H1 (cell line): Measurements from ENCODE around the gene PRPF6. TPM values are rescaled to one million over a fixed set of nuclear protein-coding genes. Genes with fewer than 3 reads are reported as not detected.

Experiments used
- CTCF ChIA-PET: fragments of 300-600 bp; sonication (Branson Sonifier 250); formaldehyde crosslinking; loops from one replicate; lab custom pipeline; 2021; ENCODE audit not compliant: partially characterized antibody; lab: Charles Lee
- POLR2A ChIA-PET: fragments of 300-600 bp; sonication (Branson Sonifier 250); formaldehyde crosslinking; loops from one replicate; lab custom pipeline; 2021; ENCODE audit warnings: inconsistent platforms; ENCODE audit not compliant: partially characterized antibody; lab: Charles Lee
- DNase-seq, 2 experiments: peaks; one replicate each; pipeline versions ENCODE4 v3.0.0 to v3.0.0-alpha.2; 2010 to 2022; ENCODE audit warnings: low spot score in 2 of 2, low read depth in 1 of 2, mixed read lengths in 1 of 2
- FAIRE-seq: peaks from 2 replicates; lab custom pipeline; 2011; peaks lifted over from hg19 to GRCh38; lab: Jason Lieb, UNC
- H2AFZ ChIP-seq: 2 replicates; pipeline ENCODE4 v1.8.1; 2012; ENCODE audit warnings: low read length, inconsistent platforms
- H2AK5ac ChIP-seq: 2 replicates; pipeline ENCODE4 v1.6.1; 2013; ENCODE audit warnings: low read depth, low read length
- H2BK120ac ChIP-seq: replicated peaks from 2 replicates; pipeline ENCODE3; 2013; ENCODE audit warnings: low read depth, low read length, inconsistent platforms
- H2BK12ac ChIP-seq: 2 replicates; pipeline ENCODE4 v1.6.1; 2013; ENCODE audit warnings: low read depth, low read length
- H2BK15ac ChIP-seq: 2 replicates; pipeline ENCODE4 v1.6.1; 2013; ENCODE audit warnings: low read length
- H2BK20ac ChIP-seq: 2 replicates; pipeline ENCODE4 v1.6.1; 2013; ENCODE audit warnings: low read length
- H2BK5ac ChIP-seq: 2 replicates; pipeline ENCODE4 v1.6.1; 2013; ENCODE audit warnings: low read depth, low read length
- H3K14ac ChIP-seq: 2 replicates; pipeline ENCODE4 v1.6.1; 2013; ENCODE audit warnings: inconsistent platforms; ENCODE audit not compliant: insufficient read length
- H3K18ac ChIP-seq: 2 replicates; pipeline ENCODE4 v1.6.1; 2013; ENCODE audit warnings: low read length; ENCODE audit errors: extremely low read depth
- H3K23ac ChIP-seq: 2 replicates; pipeline ENCODE4 v1.6.1; 2013; ENCODE audit warnings: inconsistent platforms; ENCODE audit not compliant: insufficient read length
- H3K23me2 ChIP-seq: 2 replicates; pipeline ENCODE4 v1.6.1; 2013; ENCODE audit warnings: low read depth, low read length
- H3K27ac ChIP-seq: 2 replicates; pipeline ENCODE4 v1.6.1; 2011; ENCODE audit warnings: low read depth, low read length, inconsistent platforms
- H3K27me3 ChIP-seq, 4 experiments: replicated peaks in 1 of 4; 1 replicate in 1 of 4; 2 replicates in 3 of 4; pipeline versions ENCODE4 v1.6.1 to v1.8.1; 2011 to 2013; ENCODE audit warnings: low read length in 3 of 4, mild to moderate bottlenecking in 3 of 4, inconsistent platforms in 2 of 4, mixed read lengths in 2 of 4, moderate library complexity in 1 of 4; ENCODE audit not compliant: control insufficient read depth in 3 of 4, insufficient read depth in 3 of 4; ENCODE audit errors: extremely low read depth in 1 of 4
- H3K36me3 ChIP-seq, 4 experiments: 2 replicates each; pipeline versions ENCODE4 v1.6.1 to v1.8.1; 2011 to 2013; ENCODE audit warnings: mild to moderate bottlenecking in 4 of 4, low read length in 3 of 4, moderate library complexity in 2 of 4, control low read depth in 1 of 4, inconsistent platforms in 1 of 4; ENCODE audit not compliant: insufficient read depth in 4 of 4, control insufficient read depth in 2 of 4
- H3K4ac ChIP-seq: replicated peaks from 2 replicates; pipeline ENCODE3; 2013; ENCODE audit warnings: low read length, low read depth, mixed read lengths, inconsistent platforms; ENCODE audit not compliant: insufficient read length
- H3K4me1 ChIP-seq, 4 experiments: replicated peaks in 1 of 4; 1 replicate in 1 of 4; 2 replicates in 3 of 4; pipeline versions ENCODE4 v1.6.1 to v1.8.1; 2011 to 2013; ENCODE audit warnings: low read length in 3 of 4, inconsistent platforms in 2 of 4, mixed read lengths in 1 of 4; ENCODE audit not compliant: insufficient read depth in 4 of 4, control insufficient read depth in 3 of 4
- H3K4me2 ChIP-seq, 2 experiments: 2 replicates each; pipeline versions ENCODE4 v1.6.1 to v1.8.1; 2011 to 2013; ENCODE audit warnings: low read depth in 2 of 2, low read length in 2 of 2, control low read depth in 1 of 2, inconsistent platforms in 1 of 2, mild to moderate bottlenecking in 1 of 2; ENCODE audit not compliant: insufficient read depth in 1 of 2
- H3K4me3 ChIP-seq, 4 experiments: fragments of 200-600, 300-600 bp in 1 of 4; sonication (generic), shearing (Covaris generic), sonication (Bioruptor Twin) in 1 of 4; 2 replicates each; pipeline versions ENCODE4 v1.5.1 to v1.8.1; 2011 to 2016; ENCODE audit warnings: low read length in 4 of 4, low read depth in 3 of 4, control low read depth in 2 of 4, inconsistent platforms in 2 of 4, mild to moderate bottlenecking in 2 of 4, mixed read lengths in 1 of 4, moderate library complexity in 1 of 4; ENCODE audit not compliant: insufficient read depth in 2 of 4; ENCODE audit errors: extremely low read depth in 1 of 4
- H3K56ac ChIP-seq: replicated peaks from 2 replicates; pipeline ENCODE3; 2013; ENCODE audit warnings: low read depth, mild to moderate bottlenecking, mixed read lengths, low read length, inconsistent platforms; ENCODE audit not compliant: insufficient read length
- H3K79me1 ChIP-seq: 2 replicates; pipeline ENCODE4 v1.6.1; 2013; ENCODE audit warnings: low read depth, low read length, control low read depth
- H3K79me2 ChIP-seq, 2 experiments: 2 replicates each; pipeline versions ENCODE4 v1.6.1 to v1.8.1; 2012 to 2013; ENCODE audit warnings: low read length in 2 of 2, mild to moderate bottlenecking in 2 of 2, inconsistent platforms in 1 of 2; ENCODE audit not compliant: insufficient read depth in 2 of 2, control insufficient read depth in 1 of 2
- H3K9ac ChIP-seq, 4 experiments: replicated peaks in 1 of 4; 1 replicate in 1 of 4; 2 replicates in 3 of 4; pipeline versions ENCODE4 v1.6.1 to v1.8.1; 2011 to 2013; ENCODE audit warnings: low read depth in 3 of 4, low read length in 3 of 4, control low read depth in 2 of 4, mild to moderate bottlenecking in 2 of 4, moderate library complexity in 2 of 4, inconsistent platforms in 1 of 4; ENCODE audit errors: extremely low read depth in 1 of 4
- H3K9me3 ChIP-seq, 2 experiments: 2 replicates each; pipeline versions ENCODE4 v1.6.1 to v1.8.1; 2012 to 2013; ENCODE audit warnings: mild to moderate bottlenecking in 2 of 2, moderate library complexity in 2 of 2, control low read depth in 1 of 2, inconsistent platforms in 1 of 2, low read depth in 1 of 2, low read length in 1 of 2, mixed read lengths in 1 of 2; ENCODE audit not compliant: insufficient read depth in 2 of 2
- H4K20me1 ChIP-seq, 2 experiments: replicated peaks in 1 of 2; 2 replicates each; pipeline versions ENCODE3 to v1.8.1; 2011 to 2013; ENCODE audit warnings: inconsistent platforms in 2 of 2, low read length in 2 of 2, mild to moderate bottlenecking in 1 of 2; ENCODE audit not compliant: insufficient read depth in 2 of 2, control insufficient read depth in 1 of 2
- H4K5ac ChIP-seq: 2 replicates; pipeline ENCODE4 v1.6.1; 2013; ENCODE audit warnings: low read length, low read depth, mixed read lengths, inconsistent platforms; ENCODE audit not compliant: insufficient read length
- H4K8ac ChIP-seq: 2 replicates; pipeline ENCODE4 v1.8.0; 2013; ENCODE audit warnings: mild to moderate bottlenecking, moderate library complexity, low read length, inconsistent platforms; ENCODE audit not compliant: insufficient read depth; ENCODE audit errors: extremely low read depth
- H4K91ac ChIP-seq: replicated peaks from 2 replicates; pipeline ENCODE3; 2013; ENCODE audit warnings: low read length, mixed read lengths, inconsistent platforms; ENCODE audit not compliant: insufficient read length
- CREB1 ChIP-seq: IDR thresholded peaks from 2 replicates; pipeline ENCODE4 v1.6.1; 2012; ENCODE audit warnings: inconsistent platforms
- GABPA ChIP-seq: IDR thresholded peaks from 2 replicates; pipeline ENCODE4 v1.6.1; 2011; ENCODE audit warnings: mild to moderate bottlenecking, low read length, moderate library complexity, borderline replicate concordance; ENCODE audit not compliant: insufficient read depth
- POLR2AphosphoS5 ChIP-seq: IDR thresholded peaks from 2 replicates; pipeline ENCODE4 v1.6.1; 2011; ENCODE audit warnings: low read depth, low read length
- RAD21 ChIP-seq, 2 experiments: IDR thresholded peaks in 1 of 2; conservative IDR thresholded peaks in 1 of 2; 2 replicates each; pipeline ENCODE4 v1.6.1; 2011; ENCODE audit warnings: low read depth in 2 of 2, low read length in 2 of 2, improper control_type of control experiment in 1 of 2, inconsistent platforms in 1 of 2, mild to moderate bottlenecking in 1 of 2, moderate library complexity in 1 of 2
- RFX5 ChIP-seq: IDR thresholded peaks from 2 replicates; pipeline ENCODE4 v1.6.1; 2011; ENCODE audit warnings: low read depth, low read length, improper control_type of control experiment, borderline replicate concordance
- SIN3A ChIP-seq, 2 experiments: IDR thresholded peaks in 1 of 2; conservative IDR thresholded peaks in 1 of 2; 2 replicates each; pipeline ENCODE4 v1.6.1; 2011 to 2012; ENCODE audit warnings: low read length in 2 of 2, improper control_type of control experiment in 1 of 2, low read depth in 1 of 2, mild to moderate bottlenecking in 1 of 2
- SP4 ChIP-seq: IDR thresholded peaks from 2 replicates; pipeline ENCODE4 v1.6.1; 2012; ENCODE audit warnings: low read length, inconsistent platforms
- SRF ChIP-seq: IDR thresholded peaks from 2 replicates; pipeline ENCODE4 v1.6.1; 2011; ENCODE audit warnings: mild to moderate bottlenecking, low read depth, low read length, moderate library complexity
- ZNF274 ChIP-seq: IDR thresholded peaks from 2 replicates; pipeline ENCODE4 v1.7.0; 2012; ENCODE audit warnings: low read length, borderline replicate concordance; ENCODE audit errors: extremely low read depth
- WGBS, 2 experiments: shearing (Covaris generic) in 1 of 2; methylation state at CpG; one replicate each; pipeline versions ENCODE4 v1.1.6 to v1.1.7; 2013 to 2015; ENCODE audit warnings: low lambda C conversion rate in 2 of 2, mixed read lengths in 2 of 2, inconsistent platforms in 1 of 2, low coverage in 1 of 2, missing lambda C conversion rate in 1 of 2; ENCODE audit not compliant: insufficient replicate concordance in 2 of 2, insufficient coverage in 1 of 2, insufficient read length in 1 of 2; ENCODE audit errors: extremely low coverage in 1 of 2, missing lambda C conversion rate in 1 of 2; 5-methylcytosine and 5-hydroxymethylcytosine counted together
- polyA plus RNA-seq, 7 experiments: library from polyadenylated mRNA; depleted of rRNA in 3 of 7; stranded (reverse) in 5 of 7; unstranded in 2 of 7; fragments of >200 nt in 5 of 7; fragments of 200-250 nt in 2 of 7; gene quantifications; 1 replicate in 5 of 7; 2 replicates in 1 of 7; 4 replicates in 1 of 7; pipeline versions ENCODE4 v1.2.1 to v1.2.3, GENCODE V29; 2011 to 2013; ENCODE audit warnings: missing spikeins in 2 of 7, mixed read lengths in 2 of 7
- total RNA-seq: library from RNA; stranded (reverse); fragmentation: NEBNext Ultra II Directional; extraction: Animal tissue kit (Norgen Biotek cat#: 25700); gene quantifications from 2 replicates; pipeline ENCODE4 v1.2.1, GENCODE V29; 2021

PRPF6 gene
- total and polyA plus RNA-seq, 2 of the 8 experiments (the other 6 are each of a cell fraction or from before 2014, with no cell fraction given), result 27.9 to 76.9 TPM

GRCh38 chr20:64024141-64024990, 43.4 kb downstream of the PRPF6 start:
- no peak for DNase-seq
- Histone ChIP-seq H4K8ac (no peak overlapping the region; the same call in 1 of the 2 replicates), H2BK12ac (no peak overlapping the region), H3K23me2 (0 out of 2 replicates have a peak, but pooled peaks cover 4% of the 10 kb centered on the region), H3K9ac (no peak overlapping the region), H3K27ac (no peak overlapping the region), H3K36me3 (peaks cover 18 to 47% (median 45%) of the 10 kb centered on the region in 4 experiments), H3K4ac (no peak overlapping the region), H3K14ac (no peak overlapping the region), H3K9me3 (no peaks in the 10 kb centered on the region), H2BK20ac (no peak overlapping the region), H2BK5ac (no peak overlapping the region), H2AK5ac (no peak overlapping the region), H3K23ac (no peak overlapping the region), H3K18ac (no peak overlapping the region), H2BK15ac (no peak overlapping the region), H3K4me1 (no peaks in the 10 kb centered on the region), H3K56ac (no peak overlapping the region), H4K5ac (no peak overlapping the region), H2AFZ (no peak overlapping the region), H4K91ac (no peak overlapping the region), H3K79me1 (peaks cover 10% of the 10 kb centered on the region), H2BK120ac (no peak overlapping the region), H3K4me3 (no peak overlapping the region), H3K27me3 (no peaks in the 10 kb centered on the region), H3K4me2 (no peak overlapping the region), H4K20me1 (peaks cover 3 to 20% of the 10 kb centered on the region in 2 experiments), H3K79me2 (no peaks in the 10 kb centered on the region)
- ChIA-PET POLR2A (interaction anchor here (0.7 to 1.5 kb wide), 2 partner anchors 9 to 10 kb away, joined by 3 to 5 read pairs; no protein-coding TSS in a partner anchor), CTCF (interaction anchor here (0.6 to 3.0 kb wide), 3 partner anchors 14 to 96 kb away, joined by 3 to 17 read pairs (median 5); no protein-coding TSS in a partner anchor)
- no peak for FAIRE-seq
- 90% methylated on average over 17 of the region's 17 CpGs; no CpG with 5 or more reads in 1 of the 2 experiments for WGBS, 2 experiments
- TF ChIP-seq SP4 (no peak), GABPA (no peak), RAD21 (IDR thresholded peaks at IDR 0.05 in 1 of 2, conservative IDR thresholded peaks at IDR 0.05 in 1 of 2; ENCODE audit: low read depth in 2 of 2, low read length in 2 of 2) (no peak), RFX5 (no peak), CREB1 (no peak), POLR2AphosphoS5 (no peak), ZNF274 (no peak), SRF (no peak), SIN3A (conservative IDR thresholded peaks at IDR 0.05 in 1 of 2, IDR thresholded peaks at IDR 0.05 in 1 of 2; ENCODE audit: low read depth in 1 of 2, low read length in 2 of 2) (no peak)
